Ovary (tissue), 9 donors: Measurements from ENCODE around the gene CYTH1. TPM values are rescaled to one million over a fixed set of nuclear protein-coding genes. Genes with fewer than 3 reads are reported as not detected.

Source experiments
- DNase-seq, 5 donors: peaks; one replicate each; pipeline ENCODE4 v3.0.0-alpha.2; 2019 to 2020
- H3K27ac ChIP-seq, 2 donors: fragments of 200-600 bp; one replicate each; pipeline versions ENCODE4 v1.5.1 to v1.8.0; 2019 to 2022
- H3K27me3 ChIP-seq: fragments of 200-600 bp; one replicate; pipeline ENCODE4 v1.8.0; 2022
- H3K36me3 ChIP-seq: fragments of 200-600 bp; sonication (generic); one replicate; pipeline ENCODE4 v1.5.1; 2019
- H3K4me1 ChIP-seq: one replicate; pipeline ENCODE4 v1.8.1; 2013; ENCODE audit warnings: mild to moderate bottlenecking, moderate library complexity; ENCODE audit not compliant: insufficient read depth
- H3K4me3 ChIP-seq: fragments of 200-600 bp; sonication (generic); one replicate; pipeline ENCODE4 v1.5.1; 2017
- H3K9me3 ChIP-seq, 2 donors: fragments of 200-600 bp in 1 of 2; sonication (generic) in 1 of 2; one replicate each; pipeline versions ENCODE4 v1.5.1 to v1.8.1; 2013 to 2019; ENCODE audit warnings: mild to moderate bottlenecking in 1 of 2, moderate library complexity in 1 of 2
- EP300 ChIP-seq: sonication (generic); formaldehyde crosslinking; IDR thresholded peaks from one replicate; pipeline ENCODE4 v1.6.1; 2017; ENCODE audit warnings: antibody characterized with exemption
- POLR2A ChIP-seq: fragments of 450-650 bp; IDR thresholded peaks from one replicate; pipeline ENCODE4 v1.6.1; 2017; ENCODE audit warnings: antibody characterized with exemption, mild to moderate bottlenecking, moderate library complexity
- WGBS, 3 donors: extraction: QIAGEN DNeasy Blood & Tissue Kit in 1 of 3; methylation state at CpG; one replicate each; pipeline versions ENCODE4 v1.1.5 to v1.1.7; 2013 to 2017; 5-methylcytosine and 5-hydroxymethylcytosine counted together
- intact Hi-C, 4 donors: fragments of 100-400 bp; cut with DNase I; formaldehyde crosslinking; loops; one replicate each; pipeline versions ENCODE4 v1.11.0 to v1.15.1; 2022 to 2023
- polyA plus RNA-seq, 2 donors: library from polyadenylated mRNA; stranded (reverse); fragments of 200-250 nt in 1 of 2; fragments of 350-450 nt in 1 of 2; fragmentation: Illumina TruSeq in 1 of 2; extraction: RNeasy Lipid Tissue Mini Kit (QIAGEN cat#74804) in 1 of 2; gene quantifications; one replicate each; pipeline ENCODE4 v1.2.3, GENCODE V29; 2013 to 2014
- total RNA-seq, 7 donors: library from RNA; depleted of rRNA in 2 of 7; stranded (reverse); fragments of >200 nt in 2 of 7; fragmentation: NEBNext Ultra II Directional in 3 of 7; extraction: Animal tissue kit (Norgen Biotek cat#: 25700) in 3 of 7; gene quantifications; one replicate each; pipeline versions ENCODE4 v1.1.0 to v1.2.4, GENCODE V29; 2016 to 2023
- TF ChIP-seq, protein P1 (sequence below), 3 donors: fragments of 450-650 bp in 2 of 3; fragments of 200-600 bp in 1 of 3; IDR thresholded peaks; one replicate each; pipeline versions ENCODE4 v1.5.1 to v1.8.0; 2016 to 2022; ENCODE audit warnings: antibody characterized with exemption in 3 of 3, mild to moderate bottlenecking in 1 of 3
- donor health status: DM: no; HTN: no; CAD: no; lungs with moderate emphysema.
- donor health status: DM: no; HTN: no; CAD: no.
- donor health status: Bipolar disorder and iron deficiency.
- donor health status: DM: yes; HTN: yes; CAD: no.
- donor health status: DM: no; HTN: no; CAD: no.
- donor health status: DM: yes; HTN: yes; CAD: no.

Gene CYTH1
- total and polyA plus RNA-seq, 9 donors: 15.1 to 35.3 (median 24.4) TPM

DNA sequence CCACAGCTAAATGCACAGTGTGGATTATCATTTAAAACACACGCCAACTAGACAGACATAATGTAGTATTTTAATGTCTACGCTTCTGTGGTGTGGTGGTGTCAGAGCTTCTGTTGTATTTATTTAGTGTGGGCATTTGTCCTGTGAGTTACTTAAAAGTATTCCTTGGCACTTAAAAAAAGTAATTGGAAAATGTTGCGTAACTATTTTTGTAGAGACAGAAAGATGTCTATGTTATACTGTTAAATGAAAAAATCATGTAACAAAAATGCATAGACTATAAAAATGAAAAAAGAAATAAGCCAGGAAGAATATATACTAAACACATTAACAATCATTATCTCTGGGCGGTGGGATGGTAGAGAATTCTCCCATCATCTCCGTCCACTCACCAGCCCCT is 39.2 kb downstream of the CYTH1 start:
- no peaks in the 10 kb centered on the region for H3K27me3 ChIP-seq
- H3K9me3 ChIP-seq: no peaks in the 10 kb centered on the region
- intact Hi-C loops: no loop called here
- H3K4me1 ChIP-seq: peaks cover 10% of the 10 kb centered on the region
- no peak for TF ChIP-seq EP300
- TF ChIP-seq, protein P1, sequence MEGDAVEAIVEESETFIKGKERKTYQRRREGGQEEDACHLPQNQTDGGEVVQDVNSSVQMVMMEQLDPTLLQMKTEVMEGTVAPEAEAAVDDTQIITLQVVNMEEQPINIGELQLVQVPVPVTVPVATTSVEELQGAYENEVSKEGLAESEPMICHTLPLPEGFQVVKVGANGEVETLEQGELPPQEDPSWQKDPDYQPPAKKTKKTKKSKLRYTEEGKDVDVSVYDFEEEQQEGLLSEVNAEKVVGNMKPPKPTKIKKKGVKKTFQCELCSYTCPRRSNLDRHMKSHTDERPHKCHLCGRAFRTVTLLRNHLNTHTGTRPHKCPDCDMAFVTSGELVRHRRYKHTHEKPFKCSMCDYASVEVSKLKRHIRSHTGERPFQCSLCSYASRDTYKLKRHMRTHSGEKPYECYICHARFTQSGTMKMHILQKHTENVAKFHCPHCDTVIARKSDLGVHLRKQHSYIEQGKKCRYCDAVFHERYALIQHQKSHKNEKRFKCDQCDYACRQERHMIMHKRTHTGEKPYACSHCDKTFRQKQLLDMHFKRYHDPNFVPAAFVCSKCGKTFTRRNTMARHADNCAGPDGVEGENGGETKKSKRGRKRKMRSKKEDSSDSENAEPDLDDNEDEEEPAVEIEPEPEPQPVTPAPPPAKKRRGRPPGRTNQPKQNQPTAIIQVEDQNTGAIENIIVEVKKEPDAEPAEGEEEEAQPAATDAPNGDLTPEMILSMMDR (IDR thresholded peaks at IDR 0.05): no peak
- no peak for TF ChIP-seq POLR2A
- no peak for DNase-seq
- 97 to 99% (median 97%) methylated on average over 5 of the region's 5 CpGs for WGBS, 3 donors
- no peak overlapping the region for H3K27ac ChIP-seq
- no peaks in the 10 kb centered on the region for H3K36me3 ChIP-seq
- H3K4me3 ChIP-seq: no peak overlapping the region

DNA sequence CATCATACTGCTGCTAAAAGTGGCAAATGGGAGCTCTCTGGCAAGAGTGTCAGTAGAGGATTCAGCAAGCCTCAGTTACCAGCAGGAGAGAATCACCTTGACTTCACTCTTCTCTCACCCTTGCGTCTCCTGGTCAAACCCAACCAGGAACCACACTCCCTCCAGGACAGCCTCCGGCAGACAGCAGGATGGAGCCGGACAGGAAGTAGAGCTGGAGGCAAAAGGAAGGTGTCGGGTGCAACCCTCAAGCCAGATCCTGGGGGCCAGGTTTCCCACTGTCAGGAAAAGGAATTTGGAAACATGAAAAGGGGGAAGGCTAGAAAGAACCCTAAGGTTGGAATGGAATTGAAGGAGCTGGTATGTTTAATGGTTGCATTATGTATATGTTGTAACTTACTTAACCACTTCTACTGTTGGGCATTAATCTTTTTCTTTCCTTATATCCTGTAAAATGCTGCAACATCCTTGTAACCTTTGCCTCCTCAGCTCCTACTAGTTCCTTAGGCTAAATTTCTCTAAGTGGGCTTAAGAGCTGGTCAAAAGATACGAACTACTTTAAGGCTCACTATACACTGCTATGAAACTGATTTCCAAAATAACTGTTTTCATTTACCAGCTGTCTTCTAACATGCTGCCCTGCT is 40.3 kb downstream of the CYTH1 start:
- intact Hi-C loops: no loop called here
- H3K27me3 ChIP-seq: no peaks in the 10 kb centered on the region
- H3K36me3 ChIP-seq: no peaks in the 10 kb centered on the region
- no peaks in the 10 kb centered on the region for H3K9me3 ChIP-seq
- H3K27ac ChIP-seq: no peak overlapping the region
- WGBS, 3 donors: 87 to 92% (median 89%) methylated on average over 5 of the region's 5 CpGs
- no peak overlapping the region for H3K4me3 ChIP-seq
- TF ChIP-seq EP300 (no peak), POLR2A (no peak)
- TF ChIP-seq, protein P1 (IDR thresholded peaks at IDR 0.05): no peak
- no peak for DNase-seq
- H3K4me1 ChIP-seq: peaks cover 10% of the 10 kb centered on the region

DNA sequence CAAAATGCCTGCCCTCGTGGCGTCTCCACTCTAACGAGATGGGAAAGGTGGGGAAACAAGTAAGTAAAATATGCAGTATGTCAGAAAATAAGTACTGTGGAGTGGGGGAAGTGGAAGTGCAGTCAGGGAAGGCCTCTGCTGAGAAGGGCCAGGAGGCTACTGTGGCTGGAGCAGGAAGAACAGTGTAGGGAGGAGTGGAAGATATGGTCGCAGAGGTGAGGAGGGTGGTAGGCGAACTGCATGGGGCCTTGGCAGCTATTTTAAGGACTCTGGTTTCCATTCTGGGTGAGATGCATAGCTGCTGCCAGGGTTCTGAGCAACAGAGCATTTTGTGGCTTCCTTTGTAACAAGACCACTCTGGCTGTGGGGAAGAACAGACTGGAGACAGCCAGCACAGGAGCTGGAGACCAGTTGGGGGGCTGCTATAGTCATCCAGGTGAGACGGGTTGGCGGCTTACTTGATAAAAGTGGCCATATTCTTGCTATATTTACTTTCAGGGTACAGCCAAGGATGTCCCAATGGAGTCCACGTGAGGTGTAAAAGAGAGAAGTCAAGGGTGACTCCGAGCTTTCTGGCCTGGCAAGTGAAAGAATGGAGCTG is 42.6 kb downstream of the CYTH1 start:
- Histone ChIP-seq H3K27ac (no peak overlapping the region), H3K27me3 (no peaks in the 10 kb centered on the region), H3K36me3 (no peaks in the 10 kb centered on the region), H3K9me3 (no peaks in the 10 kb centered on the region), H3K4me1 (peaks cover 10% of the 10 kb centered on the region), H3K4me3 (no peak overlapping the region)
- intact Hi-C loops: no loop called here
- no peak for DNase-seq
- WGBS, 3 donors: 91 to 93% (median 92%) methylated on average over 9 of the region's 9 CpGs
- TF ChIP-seq EP300 (no peak), POLR2A (no peak)
- TF ChIP-seq, protein P1 (IDR thresholded peaks at IDR 0.05): no peak

DNA sequence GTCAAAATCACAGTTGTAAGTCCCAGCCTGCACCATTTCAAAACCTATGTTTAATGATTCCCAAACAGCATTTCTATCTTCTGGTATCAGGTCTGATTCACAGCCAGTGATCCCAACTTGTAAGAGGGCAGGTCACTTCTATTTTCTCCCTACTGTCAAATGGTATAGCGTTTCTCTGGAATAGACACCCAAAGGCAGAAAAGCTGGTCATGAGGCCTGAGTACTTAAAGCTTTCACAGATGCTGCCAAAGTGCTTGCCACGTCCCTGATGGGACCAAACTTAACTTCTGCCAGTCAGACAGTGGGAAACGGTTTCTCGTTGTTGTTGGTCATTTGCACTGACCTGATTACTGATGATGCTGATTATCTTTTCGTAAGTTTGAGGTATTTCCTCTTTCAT is 43.4 kb downstream of the CYTH1 start:
- peaks cover 13% of the 10 kb centered on the region for H3K4me1 ChIP-seq
- intact Hi-C loops: no loop called here
- TF ChIP-seq POLR2A: no peak
- TF ChIP-seq EP300: no peak
- TF ChIP-seq, protein P1 (IDR thresholded peaks at IDR 0.05): no peak
- H3K4me3 ChIP-seq: no peak overlapping the region
- H3K9me3 ChIP-seq: no peaks in the 10 kb centered on the region
- H3K36me3 ChIP-seq: no peaks in the 10 kb centered on the region
- 90 to 99% (median 91%) methylated on average over 5 of the region's 5 CpGs for WGBS, 3 donors
- H3K27ac ChIP-seq: no peak overlapping the region
- no peaks in the 10 kb centered on the region for H3K27me3 ChIP-seq
- no peak for DNase-seq
